Neural progenitor cell (in vitro differentiated cells): Measurements from ENCODE around the gene DOK5. TPM values are rescaled to one million over a fixed set of nuclear protein-coding genes. Genes with fewer than 3 reads are reported as not detected.

Experiments used
- DNase-seq: peaks from one replicate; pipeline ENCODE4 v3.0.0-alpha.2; 2016; ENCODE audit warnings: low spot score
- H2AFZ ChIP-seq: fragments of 200-600 bp; sonication (generic); replicated peaks from 2 replicates; pipeline ENCODE4 v1.6.1; 2016; ENCODE audit warnings: antibody characterized with exemption
- H3F3A ChIP-seq: fragments of 200-600 bp; sonication (generic); 2 replicates; pipeline ENCODE4 v1.6.1; 2016; ENCODE audit warnings: antibody characterized with exemption, low read depth
- H3K27ac ChIP-seq: fragments of 200-600 bp; sonication (generic); 2 replicates; pipeline ENCODE4 v1.5.1; 2016; ENCODE audit warnings: mild to moderate bottlenecking
- H3K27me3 ChIP-seq: fragments of 200-600 bp; sonication (generic); 2 replicates; pipeline ENCODE4 v1.6.1; 2016; ENCODE audit warnings: mild to moderate bottlenecking, moderate library complexity
- H3K36me3 ChIP-seq: fragments of 200-600 bp; sonication (generic); 2 replicates; pipeline ENCODE4 v1.5.1; 2016
- H3K4me1 ChIP-seq: fragments of 200-600 bp; sonication (generic); 2 replicates; pipeline ENCODE4 v1.6.1; 2016; ENCODE audit warnings: mixed run types
- H3K4me2 ChIP-seq: fragments of 200-600 bp; sonication (generic); 2 replicates; pipeline ENCODE4 v1.6.1; 2016
- H3K4me3 ChIP-seq: fragments of 200-600 bp; sonication (generic); 2 replicates; pipeline ENCODE4 v1.5.1; 2016
- H3K79me2 ChIP-seq: fragments of 200-600 bp; sonication (generic); 2 replicates; pipeline ENCODE4 v1.6.1; 2016; ENCODE audit warnings: low read depth
- H3K9ac ChIP-seq: fragments of 200-600 bp; sonication (generic); 2 replicates; pipeline ENCODE4 v1.6.1; 2016
- H3K9me3 ChIP-seq: fragments of 200-600 bp; sonication (generic); 2 replicates; pipeline ENCODE4 v1.5.1; 2016; ENCODE audit warnings: low read depth
- H4K20me1 ChIP-seq: fragments of 200-600 bp; sonication (generic); 2 replicates; pipeline ENCODE4 v1.6.1; 2016; ENCODE audit warnings: low read depth
- H3K27ac Mint-ChIP-seq: 3 replicates; pipeline ENCODE4 v1.8.0; 2021; ENCODE audit warnings: mixed read lengths
- H3K27me3 Mint-ChIP-seq: 2 replicates; pipeline ENCODE4 v1.8.0; 2022; ENCODE audit warnings: low read depth, mild to moderate bottlenecking, inconsistent platforms, moderate library complexity, mixed read lengths; ENCODE audit not compliant: insufficient read depth
- H3K36me3 Mint-ChIP-seq: 3 replicates; pipeline ENCODE4 v1.8.0; 2021; ENCODE audit warnings: mixed read lengths
- H3K4me1 Mint-ChIP-seq: 3 replicates; pipeline ENCODE4 v1.8.0; 2021; ENCODE audit warnings: mixed read lengths
- H3K4me3 Mint-ChIP-seq: 3 replicates; pipeline ENCODE4 v1.8.0; 2021; ENCODE audit warnings: mild to moderate bottlenecking, moderate library complexity, mixed read lengths
- H3K9me3 Mint-ChIP-seq: 3 replicates; pipeline ENCODE4 v1.8.0; 2020; ENCODE audit warnings: mixed read lengths
- CTCF ChIP-seq: fragments of 200-600 bp; sonication (generic); IDR thresholded peaks from 2 replicates; pipeline ENCODE4 v1.5.1; 2017; ENCODE audit warnings: antibody characterized with exemption, mild to moderate bottlenecking
- EZH2 ChIP-seq: fragments of 200-600 bp; sonication (generic); IDR thresholded peaks from 2 replicates; pipeline ENCODE4 v1.6.1; 2017; ENCODE audit warnings: antibody characterized with exemption, mild to moderate bottlenecking, moderate library complexity
- EZH2phosphoT487 ChIP-seq: fragments of 200-600 bp; sonication (generic); IDR thresholded peaks from 2 replicates; pipeline ENCODE4 v1.6.1; 2017; ENCODE audit warnings: antibody characterized with exemption
- total RNA-seq: library from RNA; depleted of rRNA; stranded (reverse); fragments of >200 nt; gene quantifications from 2 replicates; pipeline ENCODE4 v1.2.3, GENCODE V29; 2015; ENCODE audit warnings: low replicate concordance

Gene DOK5
- total RNA-seq, 1 donor from 2014 or later: 3.1 TPM

- Histone ChIP-seq H4K20me1 (no peaks in the 10 kb centered on the region), H3K27me3 (no peaks in the 10 kb centered on the region), H3K9ac (no peak overlapping the region), H3F3A (no peaks in the 10 kb centered on the region), H3K4me1 (peaks cover 9% of the 10 kb centered on the region), H3K4me3 (no peak overlapping the region), H3K27ac (no peak overlapping the region), H3K79me2 (no peaks in the 10 kb centered on the region), H3K36me3 (no peaks in the 10 kb centered on the region), H3K4me2 (peak overlapping the region; percentile 23), H3K9me3 (no peaks in the 10 kb centered on the region), H2AFZ (peak overlapping the region; percentile 70)
- peaks cover 14% of the 10 kb centered on the region for H3K9me3 Mint-ChIP-seq
- TF ChIP-seq EZH2phosphoT487 (no peak), CTCF (no peak), EZH2 (no peak)
- no peak overlapping the region for H3K4me3 Mint-ChIP-seq
- H3K36me3 Mint-ChIP-seq: peaks cover 22% of the 10 kb centered on the region
- H3K4me1 Mint-ChIP-seq: peaks cover 26% of the 10 kb centered on the region
- H3K27me3 Mint-ChIP-seq: peaks cover 2% of the 10 kb centered on the region
- no peak overlapping the region for H3K27ac Mint-ChIP-seq
- peak; percentile 49 for DNase-seq
Measured at GRCh38 chr20:54510541-54511129, 35.2 kb downstream of the DOK5 start.

- no peak overlapping the region for H3K9ac ChIP-seq
- H3K27ac ChIP-seq: no peak overlapping the region
- no peaks in the 10 kb centered on the region for H4K20me1 ChIP-seq
- H3K4me3 ChIP-seq: no peak overlapping the region
- Mint-ChIP-seq H3K4me1 (peaks cover 38% of the 10 kb centered on the region), H3K9me3 (peaks cover 14% of the 10 kb centered on the region), H3K27me3 (peaks cover 2% of the 10 kb centered on the region), H3K27ac (no peak overlapping the region), H3K36me3 (peaks cover 17% of the 10 kb centered on the region), H3K4me3 (no peak overlapping the region)
- no peaks in the 10 kb centered on the region for H3K9me3 ChIP-seq
- no peak for DNase-seq
- H2AFZ ChIP-seq: no peak overlapping the region
- TF ChIP-seq EZH2phosphoT487 (no peak), EZH2 (no peak), CTCF (no peak)
- no peaks in the 10 kb centered on the region for H3K36me3 ChIP-seq
- no peaks in the 10 kb centered on the region for H3K27me3 ChIP-seq
- peaks cover 9% of the 10 kb centered on the region for H3K4me1 ChIP-seq
- H3F3A ChIP-seq: no peaks in the 10 kb centered on the region
- no peaks in the 10 kb centered on the region for H3K79me2 ChIP-seq
- no peak overlapping the region for H3K4me2 ChIP-seq
Measured at GRCh38 chr20:54512694-54513093, 37.3 kb downstream of the DOK5 start.

- no peak for DNase-seq
- Histone ChIP-seq H2AFZ (no peak overlapping the region), H3K4me1 (peaks cover 9% of the 10 kb centered on the region), H3K4me3 (no peak overlapping the region), H3K27me3 (no peaks in the 10 kb centered on the region), H3K9me3 (no peaks in the 10 kb centered on the region), H3K4me2 (no peak overlapping the region), H3K36me3 (no peaks in the 10 kb centered on the region), H3K9ac (no peak overlapping the region), H3F3A (no peaks in the 10 kb centered on the region), H3K79me2 (no peaks in the 10 kb centered on the region), H4K20me1 (no peaks in the 10 kb centered on the region), H3K27ac (no peak overlapping the region)
- peak overlapping the region; percentile 18 for H3K27ac Mint-ChIP-seq
- no peak overlapping the region for H3K4me3 Mint-ChIP-seq
- TF ChIP-seq EZH2phosphoT487 (no peak), EZH2 (no peak), CTCF (no peak)
- peaks cover 20% of the 10 kb centered on the region for H3K36me3 Mint-ChIP-seq
- H3K4me1 Mint-ChIP-seq: peaks cover 38% of the 10 kb centered on the region
- H3K9me3 Mint-ChIP-seq: peaks cover 19% of the 10 kb centered on the region
- peaks cover 2% of the 10 kb centered on the region for H3K27me3 Mint-ChIP-seq
Measured at GRCh38 chr20:54514028-54514607, 38.7 kb downstream of the DOK5 start.
